ENCODE data around the gene PLSCR5. TPM values are rescaled to one million over a fixed set of nuclear protein-coding genes. Genes with fewer than 3 reads are reported as not detected.

The PLSCR5 gene
- total RNA-seq, 1 donor from 2014 or later: not detected

GRCh38 chr3:146540236-146540635 lies 64.9 kb downstream of the PLSCR5 start:
- intact Hi-C loops (cut with DNase I): loop anchor here (5.0 kb wide), 1 partner anchor 378 kb away; the partner anchor contains the start of gene PLOD2
- no peak for TF ChIP-seq CTCF (IDR thresholded peaks at IDR 0.05)
- Histone ChIP-seq H3K27me3 (no peaks in the 10 kb centered on the region), H3K4me1 (peaks cover 0 to 12% of the 10 kb centered on the region in 2 donors), H3K36me3 (no peaks in the 10 kb centered on the region), H3K4me3 (no peak overlapping the region), H3K27ac (no peak overlapping the region), H3K9me3 (no peaks in the 10 kb centered on the region)
- no peak for DNase-seq (ENCODE audit: low spot score in 2 of 2)

DNA sequence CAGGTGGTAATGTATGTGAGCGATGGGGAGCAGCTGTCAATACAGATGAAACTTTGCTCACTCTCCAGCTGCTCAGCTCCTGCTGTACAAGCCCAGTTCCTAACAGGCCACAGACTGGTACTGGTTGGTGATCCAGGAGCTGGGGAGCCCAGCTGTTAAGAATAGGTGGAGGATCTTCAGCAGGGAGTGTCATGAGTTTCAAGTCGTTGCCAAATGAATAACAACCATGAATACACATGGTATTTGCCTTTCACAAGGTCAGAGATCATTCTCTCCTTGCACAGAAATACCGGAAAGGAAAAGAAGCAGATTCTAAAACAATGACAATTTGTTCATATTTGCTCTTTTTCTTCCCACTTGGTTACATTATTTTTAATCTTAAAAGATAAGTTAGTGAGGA lies 65.8 kb downstream of the PLSCR5 start:
- Histone ChIP-seq H3K4me1 (peaks cover 0 to 12% of the 10 kb centered on the region in 2 donors), H3K27ac (no peak overlapping the region), H3K4me3 (no peak overlapping the region), H3K27me3 (no peaks in the 10 kb centered on the region), H3K36me3 (no peaks in the 10 kb centered on the region), H3K9me3 (no peaks in the 10 kb centered on the region)
- no peak for TF ChIP-seq CTCF (IDR thresholded peaks at IDR 0.05)
- intact Hi-C loops (cut with DNase I): no loop called here
- no peak for DNase-seq (ENCODE audit: low spot score in 2 of 2)

- TF ChIP-seq CTCF (IDR thresholded peaks at IDR 0.05): no peak
- Histone ChIP-seq H3K4me3 (no peak overlapping the region), H3K4me1 (peaks cover 0 to 12% of the 10 kb centered on the region in 2 donors), H3K36me3 (peaks cover 0 to 1% of the 10 kb centered on the region in 2 donors), H3K27ac (no peak overlapping the region), H3K9me3 (no peaks in the 10 kb centered on the region), H3K27me3 (no peaks in the 10 kb centered on the region)
- no peak for DNase-seq (ENCODE audit: low spot score in 2 of 2)
- intact Hi-C loops (cut with DNase I): no loop called here
These were observed 67.5 kb downstream of the PLSCR5 start for GRCh38 chr3:146537603-146538002.

- Histone ChIP-seq H3K4me1 (peaks cover 0 to 8% of the 10 kb centered on the region in 2 donors), H3K36me3 (peaks cover 4 to 6% of the 10 kb centered on the region in 2 donors), H3K27me3 (no peaks in the 10 kb centered on the region), H3K4me3 (no peak overlapping the region), H3K27ac (no peak overlapping the region), H3K9me3 (no peaks in the 10 kb centered on the region)
- TF ChIP-seq CTCF (IDR thresholded peaks at IDR 0.05): no peak
- intact Hi-C loops (cut with DNase I): no loop called here
- DNase-seq (ENCODE audit: low spot score in 2 of 2): no peak
These were observed 68.5 kb downstream of the PLSCR5 start for GRCh38 chr3:146536681-146537080.

Other genes with a start within 250 kb of the PLSCR5 start
- gene PLSCR2, start 135.8 kb downstream of the PLSCR5 start, total RNA-seq: not detected
- 62.2 TPM for gene PLSCR1, start 60.7 kb downstream of the PLSCR5 start, total RNA-seq

Measured in ascending aorta (tissue), 2 donors.